LNCAP (cell line): ENCODE measurements around the gene KSR1.
A peak's percentile ranks its signal among the peaks of the same experiment; 100 is the strongest.

ENCODE experiments used
- TF ChIP-seq, protein P1 (sequence below): fragments of 450-650 bp; IDR thresholded peaks from 2 replicates; pipeline ENCODE4 v1.5.1; 2017; ENCODE audit warnings: mild to moderate bottlenecking

KSR1 gene

DNA sequence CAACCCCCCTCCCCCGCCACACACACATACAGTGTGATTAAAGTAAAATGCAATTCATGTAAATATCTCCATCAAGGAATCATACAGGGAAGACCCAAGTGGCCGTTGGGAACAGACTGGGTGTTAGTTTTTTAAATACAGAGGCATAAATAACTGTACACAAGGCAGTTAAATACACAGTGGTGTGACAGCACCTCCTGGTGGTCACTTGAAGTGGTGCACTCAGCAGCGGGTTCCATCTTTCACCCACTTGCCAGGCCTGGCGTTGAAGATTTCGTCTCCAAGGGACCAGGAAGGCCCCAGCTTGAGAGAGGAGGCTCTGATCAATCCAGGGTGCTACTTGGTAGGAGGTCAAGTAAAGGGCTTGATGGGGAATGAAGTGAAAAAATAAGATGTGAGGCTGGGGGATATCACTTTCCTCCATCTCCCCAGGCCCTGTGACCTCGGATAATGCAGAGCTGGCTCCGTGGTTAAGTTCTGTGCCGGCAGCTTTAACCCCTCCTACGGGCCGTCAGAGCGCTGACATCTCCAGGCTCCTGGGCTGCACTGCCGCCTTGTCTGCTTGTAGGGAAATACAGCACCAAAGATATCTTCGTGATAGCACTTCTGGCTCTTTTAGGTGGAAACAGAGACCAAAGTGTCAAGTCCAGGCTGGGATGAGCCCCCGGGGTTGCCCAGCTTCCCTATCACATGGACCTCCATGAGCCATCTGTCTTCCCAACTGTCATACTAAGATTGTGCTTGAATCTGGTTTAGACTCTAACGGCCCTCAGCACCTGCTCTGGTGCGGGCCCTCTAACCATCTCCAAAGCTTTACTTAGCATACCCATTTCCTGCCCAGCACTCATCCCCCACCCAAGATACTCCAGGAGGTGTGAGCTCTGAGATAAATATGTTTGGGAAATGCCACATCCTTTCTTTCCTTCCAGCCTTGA lies 195.4 kb downstream of the KSR1 start:
- TF ChIP-seq, protein P1, sequence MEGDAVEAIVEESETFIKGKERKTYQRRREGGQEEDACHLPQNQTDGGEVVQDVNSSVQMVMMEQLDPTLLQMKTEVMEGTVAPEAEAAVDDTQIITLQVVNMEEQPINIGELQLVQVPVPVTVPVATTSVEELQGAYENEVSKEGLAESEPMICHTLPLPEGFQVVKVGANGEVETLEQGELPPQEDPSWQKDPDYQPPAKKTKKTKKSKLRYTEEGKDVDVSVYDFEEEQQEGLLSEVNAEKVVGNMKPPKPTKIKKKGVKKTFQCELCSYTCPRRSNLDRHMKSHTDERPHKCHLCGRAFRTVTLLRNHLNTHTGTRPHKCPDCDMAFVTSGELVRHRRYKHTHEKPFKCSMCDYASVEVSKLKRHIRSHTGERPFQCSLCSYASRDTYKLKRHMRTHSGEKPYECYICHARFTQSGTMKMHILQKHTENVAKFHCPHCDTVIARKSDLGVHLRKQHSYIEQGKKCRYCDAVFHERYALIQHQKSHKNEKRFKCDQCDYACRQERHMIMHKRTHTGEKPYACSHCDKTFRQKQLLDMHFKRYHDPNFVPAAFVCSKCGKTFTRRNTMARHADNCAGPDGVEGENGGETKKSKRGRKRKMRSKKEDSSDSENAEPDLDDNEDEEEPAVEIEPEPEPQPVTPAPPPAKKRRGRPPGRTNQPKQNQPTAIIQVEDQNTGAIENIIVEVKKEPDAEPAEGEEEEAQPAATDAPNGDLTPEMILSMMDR = peak; percentile 93

DNA sequence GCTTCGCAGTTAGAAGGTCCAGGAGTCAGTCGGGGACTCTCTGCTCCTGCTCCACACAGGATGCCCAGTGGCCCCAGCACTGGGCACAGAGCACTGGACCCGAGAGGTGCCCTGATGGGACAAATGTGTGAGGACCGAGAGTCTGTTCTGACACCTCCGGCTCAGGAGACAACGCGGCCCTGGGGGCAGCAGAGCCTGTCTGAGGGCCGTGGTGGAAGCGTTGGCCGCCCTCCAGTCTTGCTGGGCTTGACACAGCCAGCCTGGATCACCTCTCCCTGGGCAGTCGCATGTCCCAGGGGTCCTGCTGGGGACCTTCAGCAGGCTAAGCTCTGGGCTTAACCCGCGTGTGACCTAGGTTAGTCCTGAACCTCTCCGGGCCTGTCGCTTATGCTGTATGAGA lies 197.9 kb downstream of the KSR1 start:
- TF ChIP-seq, protein P1 = no peak

GRCh38 chr17:27654654-27655524 lies 198.6 kb downstream of the KSR1 start:
- TF ChIP-seq, protein P1 = peak; percentile 98

DNA sequence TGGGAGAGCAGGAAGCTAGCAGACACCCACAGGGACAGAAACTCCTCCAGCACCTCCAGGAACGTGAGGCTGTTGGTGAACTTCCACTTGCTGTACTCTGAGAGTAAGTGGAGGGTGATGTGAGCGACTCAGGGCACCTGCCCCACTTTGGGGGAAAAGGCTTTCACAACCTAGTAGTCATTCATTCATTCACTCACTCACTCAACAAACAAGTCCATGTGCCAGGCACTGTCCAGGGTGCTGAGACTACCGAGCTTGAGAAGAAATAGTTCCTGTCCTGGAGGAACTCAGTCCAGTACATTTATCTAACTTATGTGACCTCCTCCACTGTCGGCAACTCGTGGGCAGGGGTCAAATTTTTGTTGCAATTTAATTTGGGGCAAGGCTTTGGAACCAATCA lies 201.4 kb downstream of the KSR1 start:
- TF ChIP-seq, protein P1 = no peak

DNA sequence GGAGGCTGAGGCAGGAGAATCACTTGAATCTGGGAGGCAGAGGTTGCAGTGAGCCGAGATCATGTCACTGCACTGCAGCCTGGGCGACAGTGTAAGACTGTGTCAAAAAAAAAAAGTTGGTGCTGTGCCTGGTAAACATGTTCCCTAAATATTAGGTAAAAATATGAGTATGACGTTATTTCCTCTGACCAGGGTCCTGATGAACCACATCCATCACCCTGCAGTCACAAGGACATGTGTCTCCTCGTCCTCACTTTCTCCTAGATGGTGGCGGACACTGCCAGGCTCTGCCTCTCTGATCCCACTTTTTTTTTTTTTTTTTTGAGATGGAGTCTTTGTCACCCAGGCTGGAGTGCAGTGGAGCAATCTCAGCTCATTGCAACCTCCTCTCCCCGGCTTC lies 203.4 kb downstream of the KSR1 start:
- TF ChIP-seq, protein P1 = no peak

- TF ChIP-seq, protein P1 = no peak
Observed at GRCh38 chr17:27660436-27660835, 204.2 kb downstream of the KSR1 start.

GRCh38 chr17:27663936-27664605 lies 207.8 kb downstream of the KSR1 start:
- TF ChIP-seq, protein P1 = no peak
